ENCODE data around the gene MSRB2. TPM values are rescaled to one million over a fixed set of nuclear protein-coding genes. Genes with fewer than 3 reads are reported as not detected.

MSRB2 gene
- total and polyA plus RNA-seq, 9 donors = 35.6 to 76.4 (median 60.7) TPM

- WGBS (ENCODE audit: insufficient coverage) = no CpG with 5 or more reads among the region's 5 CpGs
- Histone ChIP-seq H3K27me3 (ENCODE audit: control insufficient read depth, insufficient read depth, low read length) (peaks cover 14% of the 10 kb centered on the region), H3K4me1 (ENCODE audit: control insufficient read depth, insufficient read depth, low read length) (no peaks in the 10 kb centered on the region), H3K27ac (ENCODE audit: low read length) (no peak overlapping the region), H3K9me3 (replicated peaks; ENCODE audit: control insufficient read depth, low read depth, low read length) (no peaks in the 10 kb centered on the region), H3K36me3 (ENCODE audit: control insufficient read depth, insufficient read depth, low read length) (no peaks in the 10 kb centered on the region), H3K4me3 (ENCODE audit: low read length) (no peak overlapping the region)
- peak; percentile 66 for DNase-seq
These were observed 63.0 kb downstream of the MSRB2 start for GRCh38 chr10:23158370-23158769.

- no peaks in the 10 kb centered on the region for H3K9me3 ChIP-seq (replicated peaks; ENCODE audit: control insufficient read depth, low read depth, low read length)
- H3K27ac ChIP-seq (ENCODE audit: low read length) = no peak overlapping the region
- no peaks in the 10 kb centered on the region for H3K36me3 ChIP-seq (ENCODE audit: control insufficient read depth, insufficient read depth, low read length)
- peak; percentile 51 for DNase-seq
- no peaks in the 10 kb centered on the region for H3K4me1 ChIP-seq (ENCODE audit: control insufficient read depth, insufficient read depth, low read length)
- H3K4me3 ChIP-seq (ENCODE audit: low read length) = no peak overlapping the region
- peaks cover 46% of the 10 kb centered on the region for H3K27me3 ChIP-seq (ENCODE audit: control insufficient read depth, insufficient read depth, low read length)
- WGBS (ENCODE audit: insufficient coverage) = 8% methylated on average over 13 of the region's 26 CpGs
These were observed 76.0 kb downstream of the MSRB2 start for GRCh38 chr10:23171232-23171876.

Other genes with a start within 250 kb of the MSRB2 start
- not detected for gene ARMC3, start 167.5 kb upstream of the MSRB2 start, total RNA-seq
- gene ARMC3, start 167.5 kb upstream of the MSRB2 start, polyA plus RNA-seq (ENCODE audit: insufficient read depth in 1 of 8, insufficient read length in 8 of 8, low replicate concordance in 1 of 8) = under 1 TPM in 6 of 8 donors, not detected in 2; 0.04 to 0.56 (median 0.22) TPM
- not detected for gene PTF1A, start 96.7 kb downstream of the MSRB2 start, total RNA-seq
- gene PTF1A, start 96.7 kb downstream of the MSRB2 start, polyA plus RNA-seq (ENCODE audit: insufficient read depth in 1 of 8, insufficient read length in 8 of 8, low replicate concordance in 1 of 8) = not detected
- gene C10orf67, start 249.2 kb downstream of the MSRB2 start, total RNA-seq = 0.04 TPM
- gene C10orf67, start 249.2 kb downstream of the MSRB2 start, polyA plus RNA-seq (ENCODE audit: insufficient read depth in 1 of 8, insufficient read length in 8 of 8, low replicate concordance in 1 of 8) = under 1 TPM in 7 of 8 donors, not detected in 1; 0.06 to 0.37 (median 0.23) TPM

All from muscle of leg (tissue), 11 donors.